ENCODE results near the gene LAGE3. TPM values are rescaled to one million over a fixed set of nuclear protein-coding genes. Genes with fewer than 3 reads are reported as not detected.

Gene LAGE3
- total and polyA plus RNA-seq, 2 experiments from 2014 or later: 32.2 to 49.4 TPM

- Histone ChIP-seq H3K4me1 (ENCODE audit: insufficient read depth) (no peaks in the 10 kb centered on the region), H3K9me3 (ENCODE audit: low read depth) (no peaks in the 10 kb centered on the region), H3K27me3 (no peaks in the 10 kb centered on the region), H3K27ac (no peak overlapping the region), H3K79me2 (no peaks in the 10 kb centered on the region), H3K4me2 (no peak overlapping the region), H3K36me3 (replicated peaks; ENCODE audit: insufficient read depth, low read depth) (no peaks in the 10 kb centered on the region), H3K9me2 (replicated peaks; ENCODE audit: insufficient read depth) (no peaks in the 10 kb centered on the region), H2AFZ (no peak overlapping the region), H3K4me3 (no peak overlapping the region), H4K20me1 (ENCODE audit: insufficient read depth, poor library complexity, severe bottlenecking) (no peaks in the 10 kb centered on the region)
- no peak for TF ChIP-seq CTCF (IDR thresholded peaks at IDR 0.05; ENCODE audit: poor library complexity)
- TF ChIP-seq EZH2phosphoT487 (IDR thresholded peaks at IDR 0.05; ENCODE audit: low read depth, severe bottlenecking, unreplicated experiment): no peak
- DNase-seq (ENCODE audit: low spot score): no peak
- 79% methylated on average over 13 of the region's 24 CpGs for WGBS (ENCODE audit: low lambda C conversion rate, missing lambda C conversion rate)
These were observed 28.7 kb upstream of the LAGE3 start for GRCh38 chrX:154507673-154508383.

- H3K36me3 ChIP-seq (replicated peaks; ENCODE audit: insufficient read depth, low read depth): no peaks in the 10 kb centered on the region
- no peaks in the 10 kb centered on the region for H3K79me2 ChIP-seq
- H3K4me3 ChIP-seq: no peak overlapping the region
- H3K4me1 ChIP-seq (ENCODE audit: insufficient read depth): no peaks in the 10 kb centered on the region
- H3K27ac ChIP-seq: no peak overlapping the region
- H3K27me3 ChIP-seq: no peaks in the 10 kb centered on the region
- no peaks in the 10 kb centered on the region for H3K9me3 ChIP-seq (ENCODE audit: low read depth)
- 93% methylated on average over 29 of the region's 37 CpGs for WGBS (ENCODE audit: low lambda C conversion rate, missing lambda C conversion rate)
- H3K9me2 ChIP-seq (replicated peaks; ENCODE audit: insufficient read depth): no peaks in the 10 kb centered on the region
- H2AFZ ChIP-seq: no peak overlapping the region
- H4K20me1 ChIP-seq (ENCODE audit: insufficient read depth, poor library complexity, severe bottlenecking): no peaks in the 10 kb centered on the region
- TF ChIP-seq EZH2phosphoT487 (IDR thresholded peaks at IDR 0.05; ENCODE audit: low read depth, severe bottlenecking, unreplicated experiment) (no peak), CTCF (IDR thresholded peaks at IDR 0.05; ENCODE audit: poor library complexity) (no peak), EZH2 (IDR thresholded peaks at IDR 0.05; ENCODE audit: borderline replicate concordance) (no peak)
- no peak for DNase-seq (ENCODE audit: low spot score)
- no peak overlapping the region for H3K4me2 ChIP-seq
These were observed 27.6 kb upstream of the LAGE3 start for GRCh38 chrX:154506483-154507332.

- no peak overlapping the region for H3K27ac ChIP-seq
- H3K4me1 ChIP-seq (ENCODE audit: insufficient read depth): no peaks in the 10 kb centered on the region
- H3K9me3 ChIP-seq (ENCODE audit: low read depth): no peaks in the 10 kb centered on the region
- TF ChIP-seq EZH2phosphoT487 (IDR thresholded peaks at IDR 0.05; ENCODE audit: low read depth, severe bottlenecking, unreplicated experiment): no peak
- H3K79me2 ChIP-seq: no peaks in the 10 kb centered on the region
- H3K36me3 ChIP-seq (replicated peaks; ENCODE audit: insufficient read depth, low read depth): no peaks in the 10 kb centered on the region
- 77% methylated on average over 12 of the region's 12 CpGs for WGBS (ENCODE audit: low lambda C conversion rate, missing lambda C conversion rate)
- no peaks in the 10 kb centered on the region for H4K20me1 ChIP-seq (ENCODE audit: insufficient read depth, poor library complexity, severe bottlenecking)
- H2AFZ ChIP-seq: no peak overlapping the region
- no peaks in the 10 kb centered on the region for H3K27me3 ChIP-seq
- no peak overlapping the region for H3K4me3 ChIP-seq
- no peak for DNase-seq (ENCODE audit: low spot score)
- no peak overlapping the region for H3K4me2 ChIP-seq
- no peaks in the 10 kb centered on the region for H3K9me2 ChIP-seq (replicated peaks; ENCODE audit: insufficient read depth)
These were observed 26.7 kb upstream of the LAGE3 start for GRCh38 chrX:154505734-154506133.

- H3K9me3 ChIP-seq (ENCODE audit: low read depth): no peaks in the 10 kb centered on the region
- H3K4me1 ChIP-seq (ENCODE audit: insufficient read depth): no peaks in the 10 kb centered on the region
- H4K20me1 ChIP-seq (ENCODE audit: insufficient read depth, poor library complexity, severe bottlenecking): no peaks in the 10 kb centered on the region
- no peak for DNase-seq (ENCODE audit: low spot score)
- 91% methylated on average over 3 of the region's 3 CpGs for WGBS (ENCODE audit: low lambda C conversion rate, missing lambda C conversion rate)
- no peak overlapping the region for H3K4me2 ChIP-seq
- no peak overlapping the region for H3K4me3 ChIP-seq
- no peaks in the 10 kb centered on the region for H3K27me3 ChIP-seq
- no peak for TF ChIP-seq EZH2phosphoT487 (IDR thresholded peaks at IDR 0.05; ENCODE audit: low read depth, severe bottlenecking, unreplicated experiment)
- TF ChIP-seq CTCF (IDR thresholded peaks at IDR 0.05; ENCODE audit: poor library complexity): no peak
- no peak for TF ChIP-seq EZH2 (IDR thresholded peaks at IDR 0.05; ENCODE audit: borderline replicate concordance)
- H3K79me2 ChIP-seq: no peaks in the 10 kb centered on the region
- H3K27ac ChIP-seq: no peak overlapping the region
- H3K9me2 ChIP-seq (replicated peaks; ENCODE audit: insufficient read depth): no peaks in the 10 kb centered on the region
- H3K36me3 ChIP-seq (replicated peaks; ENCODE audit: insufficient read depth, low read depth): no peaks in the 10 kb centered on the region
- no peak overlapping the region for H2AFZ ChIP-seq
These were observed 23.9 kb upstream of the LAGE3 start for GRCh38 chrX:154502989-154503388.

Data from hepatocyte (in vitro differentiated cells).